ENCODE measurements around the gene TAF4B. TPM values are rescaled to one million over a fixed set of nuclear protein-coding genes. Genes with fewer than 3 reads are reported as not detected.

Gene TAF4B
- total RNA-seq, 2 donors from 2014 or later, result 2.4 to 3.0 TPM

- no peak for DNase-seq (ENCODE audit: low spot score)
- intact Hi-C loops (cut with DNase I), result no loop called here
Observed at GRCh38 chr18:26439537-26439936, 213.3 kb downstream of the TAF4B start.

GRCh38 chr18:26440644-26441043, 214.4 kb downstream of the TAF4B start:
- intact Hi-C loops (cut with DNase I), result no loop called here
- DNase-seq (ENCODE audit: low spot score), result no peak

Other genes starting within 250 kb of the TAF4B start
- 10 to 100 TPM; 61.4 to 64.3 TPM for gene SS18, start 135.8 kb upstream of the TAF4B start, total RNA-seq
- not detected for gene PSMA8, start 92.6 kb upstream of the TAF4B start, total RNA-seq